Tibial nerve (tissue), 3 donors: Measurements from ENCODE around the gene CD274.

ENCODE experiments used
- POLR2A ChIP-seq, 2 donors: fragments of 450-650 bp; IDR thresholded peaks; one replicate each; pipeline ENCODE4 v1.6.1; 2017; ENCODE audit warnings: antibody characterized with exemption in 2 of 2, mild to moderate bottlenecking in 2 of 2, moderate library complexity in 2 of 2
- TF ChIP-seq, protein P1 (sequence below), 5 experiments: fragments of 200-600 bp in 3 of 5; fragments of 450-650 bp in 2 of 5; sonication (generic) in 3 of 5; IDR thresholded peaks; one replicate each; pipeline ENCODE4 v1.5.1; 2016 to 2019; ENCODE audit warnings: antibody characterized with exemption in 5 of 5, mild to moderate bottlenecking in 3 of 5, moderate library complexity in 2 of 5

DNA sequence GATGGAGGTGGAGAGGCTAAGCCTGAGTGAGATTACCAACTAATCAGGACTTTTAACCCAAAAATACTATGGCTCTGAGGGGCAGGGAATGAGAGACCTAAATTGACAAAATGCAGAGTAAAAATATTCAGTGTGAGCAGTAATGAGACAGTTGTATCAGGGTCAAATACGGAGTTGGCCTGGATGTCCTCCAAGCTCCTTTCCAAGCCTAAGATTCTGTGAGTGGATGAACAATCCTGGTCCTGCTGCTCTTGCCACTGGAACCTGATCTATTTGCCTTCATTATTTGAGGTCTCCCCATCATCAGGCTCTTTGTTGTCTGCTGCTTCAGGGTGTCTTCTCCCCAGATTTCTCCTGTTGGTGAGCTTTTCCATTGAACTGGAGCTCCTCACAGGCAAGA is 61.1 kb downstream of the CD274 start:
- TF ChIP-seq, protein P1, sequence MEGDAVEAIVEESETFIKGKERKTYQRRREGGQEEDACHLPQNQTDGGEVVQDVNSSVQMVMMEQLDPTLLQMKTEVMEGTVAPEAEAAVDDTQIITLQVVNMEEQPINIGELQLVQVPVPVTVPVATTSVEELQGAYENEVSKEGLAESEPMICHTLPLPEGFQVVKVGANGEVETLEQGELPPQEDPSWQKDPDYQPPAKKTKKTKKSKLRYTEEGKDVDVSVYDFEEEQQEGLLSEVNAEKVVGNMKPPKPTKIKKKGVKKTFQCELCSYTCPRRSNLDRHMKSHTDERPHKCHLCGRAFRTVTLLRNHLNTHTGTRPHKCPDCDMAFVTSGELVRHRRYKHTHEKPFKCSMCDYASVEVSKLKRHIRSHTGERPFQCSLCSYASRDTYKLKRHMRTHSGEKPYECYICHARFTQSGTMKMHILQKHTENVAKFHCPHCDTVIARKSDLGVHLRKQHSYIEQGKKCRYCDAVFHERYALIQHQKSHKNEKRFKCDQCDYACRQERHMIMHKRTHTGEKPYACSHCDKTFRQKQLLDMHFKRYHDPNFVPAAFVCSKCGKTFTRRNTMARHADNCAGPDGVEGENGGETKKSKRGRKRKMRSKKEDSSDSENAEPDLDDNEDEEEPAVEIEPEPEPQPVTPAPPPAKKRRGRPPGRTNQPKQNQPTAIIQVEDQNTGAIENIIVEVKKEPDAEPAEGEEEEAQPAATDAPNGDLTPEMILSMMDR (IDR thresholded peaks at IDR 0.05), result no peak
- TF ChIP-seq POLR2A (IDR thresholded peaks at IDR 0.05), result no peak
